SW480 (cell line): ENCODE data around the gene CREB3L1.
"Not testable (repeated sequence)": the region's sequence is repeated elsewhere in the genome, so short reads cannot be mapped to it uniquely, and the experiment has no call there.

Source experiments
- DNase-seq: peaks from one replicate; pipeline ENCODE4 v3.0.0-alpha.2; 2016; ENCODE audit warnings: low spot score

Gene CREB3L1

GRCh38 chr11:46296059-46296527 is 18.6 kb downstream of the CREB3L1 start:
- no peak for DNase-seq

GRCh38 chr11:46296528-46297448 is 19.3 kb downstream of the CREB3L1 start:
- DNase-seq, result no peak

- no peak for DNase-seq
Observed at GRCh38 chr11:46298699-46299433, 21.4 kb downstream of the CREB3L1 start.

- DNase-seq, result no peak
Observed at GRCh38 chr11:46299451-46299961, 22.0 kb downstream of the CREB3L1 start.

- no peak for DNase-seq
Observed at GRCh38 chr11:46300270-46300669, 22.8 kb downstream of the CREB3L1 start.

GRCh38 chr11:46302866-46303265 is 25.4 kb downstream of the CREB3L1 start:
- no peak for DNase-seq

GRCh38 chr11:46304036-46304435 is 26.6 kb downstream of the CREB3L1 start:
- not testable (repeated sequence) for DNase-seq

GRCh38 chr11:46304605-46305179 is 27.2 kb downstream of the CREB3L1 start:
- no peak for DNase-seq

GRCh38 chr11:46305295-46305694 is 27.8 kb downstream of the CREB3L1 start:
- DNase-seq, result peak; percentile 43

- DNase-seq, result no peak
Observed at GRCh38 chr11:46306296-46306853, 28.9 kb downstream of the CREB3L1 start.

- DNase-seq, result no peak
Observed at GRCh38 chr11:46307369-46307768, 29.9 kb downstream of the CREB3L1 start.

GRCh38 chr11:46307785-46308341 is 30.4 kb downstream of the CREB3L1 start:
- DNase-seq, result no peak

GRCh38 chr11:46308631-46309419 is 31.4 kb downstream of the CREB3L1 start:
- peak; percentile 61 for DNase-seq

GRCh38 chr11:46309814-46310259 is 32.4 kb downstream of the CREB3L1 start:
- DNase-seq, result peak; percentile 84

- DNase-seq, result peak; percentile 83
Observed at GRCh38 chr11:46315033-46315738, 37.7 kb downstream of the CREB3L1 start.

GRCh38 chr11:46315783-46316563 is 38.5 kb downstream of the CREB3L1 start:
- no peak for DNase-seq

GRCh38 chr11:46319074-46319453 is 41.6 kb downstream of the CREB3L1 start:
- DNase-seq, result no peak

- no peak for DNase-seq
Observed at GRCh38 chr11:46321757-46322156, 44.3 kb downstream of the CREB3L1 start.

GRCh38 chr11:46322759-46323158 is 45.3 kb downstream of the CREB3L1 start:
- DNase-seq, result no peak
